Stimulated activated CD8-positive, alpha-beta memory T cell treated with anti-CD3 and anti-CD28 coated beads, Interleukin-15, amount 100 ng/mL, for 48 hours (primary cell): Measurements from ENCODE around the gene PXYLP1.

ENCODE experiments used
- DNase-seq, 2 donors: peaks; one replicate each; pipeline ENCODE4 v3.0.0-alpha.2; 2020; ENCODE audit warnings: low read depth in 2 of 2

PXYLP1 gene

GRCh38 chr3:141249041-141249440, 17.4 kb downstream of the PXYLP1 start:
- DNase-seq = no peak

- DNase-seq = no peak
These were observed 18.7 kb downstream of the PXYLP1 start for GRCh38 chr3:141250342-141250741.

- no peak for DNase-seq
These were observed 19.2 kb downstream of the PXYLP1 start for GRCh38 chr3:141250828-141251227.

GRCh38 chr3:141253326-141253725, 21.7 kb downstream of the PXYLP1 start:
- no peak for DNase-seq

- DNase-seq = no peak
These were observed 22.2 kb downstream of the PXYLP1 start for GRCh38 chr3:141253811-141254210.

GRCh38 chr3:141255137-141255845, 23.7 kb downstream of the PXYLP1 start:
- no peak for DNase-seq

- DNase-seq = no peak
These were observed 24.2 kb downstream of the PXYLP1 start for GRCh38 chr3:141255846-141256261.

- DNase-seq = no peak
These were observed 25.2 kb downstream of the PXYLP1 start for GRCh38 chr3:141256820-141257219.

GRCh38 chr3:141257961-141258360, 26.3 kb downstream of the PXYLP1 start:
- peak in 1 of 2 donors; percentile 48 for DNase-seq

GRCh38 chr3:141258973-141259372, 27.3 kb downstream of the PXYLP1 start:
- no peak for DNase-seq

GRCh38 chr3:141259821-141260629, 28.4 kb downstream of the PXYLP1 start:
- no peak for DNase-seq

GRCh38 chr3:141260630-141260927, 29.0 kb downstream of the PXYLP1 start:
- DNase-seq = no peak

- no peak for DNase-seq
These were observed 30.1 kb downstream of the PXYLP1 start for GRCh38 chr3:141261472-141262307.

GRCh38 chr3:141262308-141262705, 30.7 kb downstream of the PXYLP1 start:
- DNase-seq = no peak

- no peak for DNase-seq
These were observed 34.6 kb downstream of the PXYLP1 start for GRCh38 chr3:141266186-141266585.

GRCh38 chr3:141266797-141267555, 35.4 kb downstream of the PXYLP1 start:
- no peak for DNase-seq

- DNase-seq = no peak
These were observed 36.0 kb downstream of the PXYLP1 start for GRCh38 chr3:141267629-141268028.

GRCh38 chr3:141268306-141268705, 36.7 kb downstream of the PXYLP1 start:
- no peak for DNase-seq

- DNase-seq = no peak
These were observed 37.2 kb downstream of the PXYLP1 start for GRCh38 chr3:141268791-141269190.

GRCh38 chr3:141269961-141270360, 38.3 kb downstream of the PXYLP1 start:
- DNase-seq = no peak

- DNase-seq = no peak
These were observed 39.8 kb downstream of the PXYLP1 start for GRCh38 chr3:141271279-141272030.
